HG03159 (cell line): ENCODE measurements around the gene ZNF611.
"Not testable (repeated sequence)": the region's sequence is repeated elsewhere in the genome, so short reads cannot be mapped to it uniquely, and the experiment has no call there.

ENCODE experiments used
- ATAC-seq: cut with Tn5 transposase; IDR thresholded peaks from one replicate; pipeline ENCODE4 v1.9.1; 2021; ENCODE audit warnings: mild to moderate bottlenecking, moderate library complexity; ENCODE audit not compliant: unreplicated experiment

ZNF611 gene

DNA sequence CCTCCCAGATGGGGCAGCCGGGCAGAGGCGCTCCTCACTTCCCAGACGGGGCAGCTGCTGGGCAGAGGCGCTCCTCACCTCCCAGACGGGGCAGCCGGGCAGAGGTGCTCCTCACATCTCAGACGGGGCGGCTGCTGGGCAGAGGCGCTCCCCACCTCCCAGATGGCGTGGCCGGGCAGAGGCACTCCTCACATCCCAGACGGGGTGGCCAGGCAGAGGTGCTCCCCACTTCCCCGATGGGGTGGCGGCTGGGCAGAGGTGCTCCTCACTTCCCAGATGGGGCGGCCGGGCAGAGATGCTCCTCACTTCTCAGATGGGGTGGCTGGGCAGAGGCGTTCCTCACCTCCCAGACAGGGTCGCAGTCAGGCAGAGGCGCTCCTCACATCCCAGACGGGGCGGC, 14.3 kb downstream of the ZNF611 start:
- not testable (repeated sequence) for ATAC-seq

DNA sequence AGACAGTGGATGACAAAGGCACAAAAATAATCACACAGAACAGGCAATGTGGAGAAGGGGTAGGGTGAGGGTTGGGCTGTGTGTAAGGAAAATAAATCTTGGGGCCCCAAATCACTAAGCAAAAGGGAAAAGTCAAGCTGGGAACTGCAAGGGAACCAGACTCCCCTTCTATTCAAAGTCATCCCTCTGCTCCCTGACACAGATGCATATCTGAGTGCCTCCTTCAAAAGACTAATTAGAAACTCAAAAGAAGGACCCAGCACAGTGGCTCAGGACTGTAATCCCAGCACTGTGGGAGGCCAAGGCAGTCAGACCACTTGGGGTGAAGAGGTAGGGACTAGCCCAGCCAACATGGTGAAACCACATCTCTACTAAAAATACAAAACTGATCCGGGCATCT, 18.3 kb downstream of the ZNF611 start:
- no peak for ATAC-seq

DNA sequence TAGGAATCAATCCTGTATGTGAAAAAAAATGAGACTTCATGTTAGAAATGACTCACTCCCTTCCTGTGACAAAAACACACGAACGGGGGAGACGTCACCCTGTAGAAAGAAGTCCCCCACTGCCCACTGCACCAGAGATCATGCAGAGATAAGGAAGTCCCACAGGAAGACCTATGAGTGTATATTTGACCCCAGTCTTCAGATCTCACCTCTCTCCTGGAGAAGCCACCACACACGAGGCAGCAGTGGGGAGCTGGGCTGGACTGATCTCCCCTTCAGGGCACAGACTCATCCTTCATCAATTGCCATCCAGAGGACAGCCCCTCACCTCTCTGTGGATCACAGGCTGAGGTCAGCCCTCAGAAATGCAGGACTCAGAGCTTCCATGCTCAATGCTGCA, 18.9 kb downstream of the ZNF611 start:
- ATAC-seq = not testable (repeated sequence)

DNA sequence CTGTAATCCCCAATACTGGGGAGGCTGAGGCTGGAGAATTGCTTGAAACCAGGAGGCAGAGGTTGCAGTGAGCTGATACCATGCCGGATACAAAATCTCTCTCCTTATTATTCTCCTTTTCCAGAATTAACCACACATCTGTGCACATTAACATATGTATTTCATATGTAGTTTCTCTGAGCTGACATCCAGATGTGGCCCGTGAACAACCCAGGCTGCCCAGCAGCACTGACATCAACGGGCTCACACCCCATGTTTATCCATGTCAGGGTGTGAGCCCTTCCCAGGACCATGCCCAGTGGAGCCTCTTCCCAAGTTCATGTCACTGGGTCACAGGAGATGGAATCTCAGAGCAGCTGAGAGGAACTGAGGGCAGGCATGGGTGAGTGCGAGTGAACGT, 19.5 kb downstream of the ZNF611 start:
- ATAC-seq = not testable (repeated sequence)

DNA sequence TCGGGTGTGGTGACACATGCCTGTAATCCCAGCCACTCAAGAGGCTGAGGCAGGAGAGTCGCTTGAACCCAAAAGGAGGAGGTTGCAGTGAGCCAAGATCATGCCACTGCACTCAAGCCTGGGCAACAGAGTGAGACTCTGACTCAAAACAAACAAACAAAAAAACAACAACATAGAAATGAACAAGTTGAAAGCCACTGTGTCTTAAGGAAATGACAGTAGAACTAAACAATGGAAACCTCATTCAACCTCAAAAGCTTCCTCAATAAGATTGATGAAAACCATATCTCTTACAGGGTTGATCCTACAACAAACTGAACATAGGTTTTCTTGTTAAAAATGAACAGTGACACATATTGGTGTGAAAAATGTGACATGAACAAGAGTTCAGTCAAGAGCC, 21.8 kb downstream of the ZNF611 start:
- not testable (repeated sequence) for ATAC-seq

DNA sequence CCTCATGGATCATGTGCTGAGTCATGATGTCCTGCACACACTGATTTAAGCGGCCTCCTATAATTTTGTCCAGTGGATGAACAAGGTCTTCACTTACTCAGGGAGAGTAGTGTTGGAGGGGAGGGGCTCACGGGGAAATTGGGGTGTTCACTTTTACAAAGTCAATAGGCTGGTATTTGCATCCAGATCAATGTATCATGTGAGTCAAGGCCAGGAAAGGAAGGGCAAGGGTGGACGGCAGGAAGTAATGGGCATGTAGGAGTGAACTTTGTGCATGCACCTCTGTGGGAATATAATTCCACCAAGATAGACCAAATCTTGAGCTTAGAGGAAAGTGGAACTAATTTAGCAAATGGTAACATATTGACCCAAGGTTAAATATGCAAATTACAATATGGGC, 23.2 kb downstream of the ZNF611 start:
- not testable (repeated sequence) for ATAC-seq

DNA sequence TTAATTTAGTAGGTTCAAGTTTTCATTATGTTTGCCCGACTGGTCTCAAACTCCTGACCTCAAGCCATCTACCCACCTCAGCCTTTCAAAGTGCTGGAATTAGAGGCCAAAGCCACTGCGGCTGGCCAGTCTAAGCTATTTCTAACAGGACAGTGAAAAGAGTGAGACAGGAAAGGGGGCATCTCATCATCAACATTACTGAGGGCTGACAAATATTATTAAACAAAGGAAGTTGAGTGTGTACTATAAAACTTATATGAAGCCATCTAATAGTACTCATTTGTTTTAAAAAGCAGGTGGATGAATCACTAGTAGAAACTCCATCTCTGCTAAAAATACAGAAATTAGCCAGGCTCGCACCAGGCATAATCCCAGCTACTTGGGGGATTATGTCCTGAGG, 24.3 kb downstream of the ZNF611 start:
- ATAC-seq = no peak

DNA sequence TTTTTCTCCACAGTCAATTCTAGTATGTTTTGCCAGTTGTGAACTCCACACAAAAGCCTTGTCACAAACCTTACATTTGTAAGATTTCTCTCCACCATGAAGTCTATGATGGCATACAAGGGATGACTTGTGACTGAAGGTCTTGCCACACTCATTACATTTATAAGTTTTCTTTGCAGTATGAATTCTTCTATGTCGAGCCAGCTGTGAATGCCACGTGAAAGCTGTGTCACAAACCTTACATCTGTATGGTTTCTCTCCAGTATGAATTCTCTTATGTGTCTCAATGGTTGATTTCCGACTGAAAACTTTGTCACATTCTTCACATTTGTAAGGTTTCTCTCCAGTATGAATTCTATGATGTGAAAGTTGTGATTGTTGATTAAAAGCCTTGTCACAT, 29.2 kb downstream of the ZNF611 start:
- not testable (repeated sequence) for ATAC-seq

DNA sequence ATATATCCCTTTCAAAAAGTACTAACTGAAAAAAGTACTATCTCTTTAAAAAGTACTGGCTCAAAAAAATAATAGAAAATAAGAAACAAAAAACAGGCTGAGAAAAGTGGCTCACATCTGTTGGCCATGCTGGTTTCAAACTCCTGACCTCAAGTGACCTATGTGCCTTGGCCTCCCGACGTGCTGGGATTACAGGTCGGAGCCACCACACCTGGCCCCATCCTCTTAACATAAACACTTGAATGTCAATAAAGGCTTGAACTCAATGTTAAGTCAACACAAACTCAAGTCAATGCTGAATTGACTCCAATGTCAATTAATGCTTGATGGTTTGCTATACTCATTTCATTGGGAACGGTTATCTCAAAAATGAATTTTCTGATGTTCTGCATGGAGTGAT, 30.9 kb downstream of the ZNF611 start:
- ATAC-seq = no peak

DNA sequence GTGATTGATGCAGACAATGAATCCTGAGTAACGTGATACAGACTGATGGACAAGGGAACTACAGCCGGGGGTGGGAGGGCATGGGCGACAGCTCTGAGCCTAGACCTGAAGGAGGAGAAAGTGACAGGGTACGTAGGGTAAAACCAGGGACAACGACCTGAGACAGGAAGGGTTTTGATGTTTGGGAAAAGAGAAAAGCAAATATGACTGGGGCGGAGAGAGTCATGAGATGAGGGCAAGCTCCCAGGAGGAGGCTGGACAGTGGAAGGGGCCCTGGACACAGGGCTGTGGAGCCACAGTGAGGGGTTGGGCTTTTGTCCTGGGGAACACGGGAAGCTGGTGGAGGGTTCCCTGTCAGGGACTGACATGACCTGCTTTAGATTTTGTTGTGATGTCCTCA, 34.2 kb downstream of the ZNF611 start:
- no peak for ATAC-seq

DNA sequence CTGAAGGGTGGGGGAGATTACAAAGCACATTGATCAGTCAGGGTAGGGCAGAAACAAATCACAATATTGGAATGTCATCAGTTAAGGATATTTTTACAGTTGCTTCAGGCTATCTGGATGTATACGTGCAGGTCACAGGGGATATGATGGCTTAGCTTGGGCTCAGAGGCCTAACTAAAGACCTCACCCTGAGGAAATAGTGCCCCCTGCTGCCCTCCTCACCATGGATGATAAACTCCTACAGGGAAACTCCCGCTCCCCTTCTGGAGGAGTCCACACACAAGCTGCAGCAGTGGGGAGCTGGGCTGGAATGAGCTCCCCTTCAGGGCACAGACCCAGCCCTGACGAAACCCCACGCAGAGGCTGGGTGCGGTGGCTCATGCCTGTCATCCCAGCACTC, 35.3 kb downstream of the ZNF611 start:
- not testable (repeated sequence) for ATAC-seq

DNA sequence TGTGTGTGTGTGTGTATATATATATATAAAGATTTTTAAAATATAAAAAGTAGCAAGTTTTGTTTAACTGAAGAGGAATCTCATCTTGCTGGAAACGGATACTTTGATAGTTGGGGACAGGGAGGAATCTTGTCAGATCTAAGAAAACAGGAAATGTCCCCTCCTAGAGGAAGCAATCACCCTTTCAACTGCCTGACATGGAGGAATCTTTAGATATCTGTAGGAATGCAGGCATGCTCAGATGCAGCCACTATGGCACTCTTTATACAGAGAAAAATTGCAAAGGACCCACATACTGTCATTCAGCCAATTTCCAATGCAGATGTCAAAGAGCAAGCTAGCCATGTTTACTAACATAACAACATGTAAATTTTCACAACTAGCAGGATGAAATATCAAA, 38.8 kb downstream of the ZNF611 start:
- ATAC-seq = no peak

DNA sequence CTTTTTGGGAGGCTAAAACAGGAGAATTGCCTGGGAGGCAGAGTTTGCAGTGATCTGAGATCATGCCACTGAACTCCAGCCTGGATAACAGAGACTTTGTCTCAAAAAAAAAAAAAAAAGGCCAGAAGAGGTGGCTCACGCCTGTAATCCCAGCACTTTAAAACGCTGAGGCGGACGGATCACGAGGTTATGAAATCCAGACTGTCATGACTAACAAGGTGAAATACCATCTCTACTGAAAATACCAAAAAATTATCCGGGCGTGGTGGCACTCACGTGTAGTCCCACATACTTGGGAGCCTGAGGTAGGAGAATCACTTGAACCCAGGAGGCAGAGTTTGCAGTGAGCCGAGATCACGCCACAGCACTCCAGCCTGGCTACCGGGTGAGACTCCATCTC, 39.9 kb downstream of the ZNF611 start:
- no peak for ATAC-seq

DNA sequence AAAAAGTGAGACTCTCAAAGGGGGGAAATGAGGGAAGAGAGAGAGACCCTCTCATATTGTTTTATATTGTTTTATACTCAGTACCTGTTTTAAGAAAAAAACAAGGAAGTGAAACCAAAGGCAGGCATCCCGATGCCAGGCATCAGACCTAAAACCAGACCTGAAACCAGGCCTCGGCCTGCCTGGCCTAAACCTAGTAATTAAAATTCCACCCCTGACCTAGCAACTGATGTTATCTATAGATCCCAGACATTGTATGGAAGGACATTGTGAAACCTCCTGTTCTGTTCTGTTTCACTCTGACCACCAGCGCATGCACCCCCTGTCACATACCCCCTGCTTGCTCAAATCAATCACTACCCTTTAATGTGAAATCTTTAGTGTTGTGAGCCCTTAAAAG, 40.6 kb downstream of the ZNF611 start:
- ATAC-seq = not testable (repeated sequence)

DNA sequence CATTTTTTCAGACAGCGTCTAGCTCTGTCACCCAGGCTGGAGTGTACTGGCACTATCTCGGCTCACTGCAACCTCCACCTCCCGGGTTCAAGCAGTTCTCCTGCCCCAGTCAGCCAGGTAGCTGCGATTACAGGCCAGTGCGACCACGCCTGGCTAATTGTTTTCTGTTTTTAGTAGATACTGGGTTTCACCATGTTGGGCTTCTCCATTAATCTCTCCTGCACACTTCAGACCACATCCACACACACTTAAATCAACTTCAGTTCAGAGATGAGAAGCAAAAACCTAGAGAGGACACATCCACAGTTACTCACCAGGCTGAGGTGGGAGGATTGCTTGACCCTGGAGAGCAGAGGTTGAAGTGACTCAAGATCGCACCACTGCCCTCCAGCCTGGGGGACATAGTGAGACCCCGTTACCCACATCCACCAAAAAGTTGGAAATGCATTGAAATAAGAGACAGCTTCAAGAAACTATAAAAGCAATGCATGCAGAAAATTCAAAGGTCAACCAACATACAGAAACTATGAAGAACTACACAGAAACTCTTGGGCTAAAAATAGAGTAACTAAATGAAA, 42.3 kb downstream of the ZNF611 start:
- no peak for ATAC-seq

DNA sequence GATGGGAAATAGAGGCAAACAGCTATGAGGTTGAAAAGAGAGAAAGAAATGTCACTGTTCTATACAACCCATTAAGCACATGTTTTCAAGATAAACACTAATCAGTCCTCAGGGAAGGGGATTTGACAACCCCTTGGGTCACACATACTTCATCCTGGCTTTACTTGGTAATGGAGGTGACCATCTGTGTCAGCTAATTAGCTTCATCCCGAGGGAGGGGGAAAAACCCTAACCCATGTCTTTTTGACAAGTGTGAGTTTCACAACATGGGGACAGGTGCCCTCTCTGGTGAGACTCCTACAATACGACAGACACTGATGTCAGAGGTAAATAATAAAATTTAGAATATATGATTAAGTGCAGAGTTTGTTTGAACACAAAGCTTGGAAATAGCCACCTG, 43.1 kb downstream of the ZNF611 start:
- ATAC-seq = no peak

DNA sequence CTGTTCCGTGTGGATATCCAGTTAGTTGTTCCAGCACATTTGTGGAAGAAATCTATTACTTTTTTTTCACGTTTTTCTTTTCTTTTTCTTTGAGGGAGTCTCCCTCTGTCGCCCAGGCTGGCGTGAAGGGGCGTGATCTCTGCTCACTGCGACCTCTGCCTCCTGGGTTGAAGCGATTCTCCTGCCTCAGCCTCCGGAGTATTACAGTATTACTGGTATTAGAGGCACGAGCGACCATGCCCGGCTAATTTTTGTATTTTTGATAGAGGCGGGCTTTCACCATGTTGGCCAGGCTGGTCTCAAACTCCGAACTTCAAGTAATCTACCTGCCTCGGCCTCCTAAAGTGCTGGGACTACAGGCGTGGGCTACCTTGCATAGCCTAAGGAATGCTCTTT, 43.6 kb downstream of the ZNF611 start:
- ATAC-seq = no peak

DNA sequence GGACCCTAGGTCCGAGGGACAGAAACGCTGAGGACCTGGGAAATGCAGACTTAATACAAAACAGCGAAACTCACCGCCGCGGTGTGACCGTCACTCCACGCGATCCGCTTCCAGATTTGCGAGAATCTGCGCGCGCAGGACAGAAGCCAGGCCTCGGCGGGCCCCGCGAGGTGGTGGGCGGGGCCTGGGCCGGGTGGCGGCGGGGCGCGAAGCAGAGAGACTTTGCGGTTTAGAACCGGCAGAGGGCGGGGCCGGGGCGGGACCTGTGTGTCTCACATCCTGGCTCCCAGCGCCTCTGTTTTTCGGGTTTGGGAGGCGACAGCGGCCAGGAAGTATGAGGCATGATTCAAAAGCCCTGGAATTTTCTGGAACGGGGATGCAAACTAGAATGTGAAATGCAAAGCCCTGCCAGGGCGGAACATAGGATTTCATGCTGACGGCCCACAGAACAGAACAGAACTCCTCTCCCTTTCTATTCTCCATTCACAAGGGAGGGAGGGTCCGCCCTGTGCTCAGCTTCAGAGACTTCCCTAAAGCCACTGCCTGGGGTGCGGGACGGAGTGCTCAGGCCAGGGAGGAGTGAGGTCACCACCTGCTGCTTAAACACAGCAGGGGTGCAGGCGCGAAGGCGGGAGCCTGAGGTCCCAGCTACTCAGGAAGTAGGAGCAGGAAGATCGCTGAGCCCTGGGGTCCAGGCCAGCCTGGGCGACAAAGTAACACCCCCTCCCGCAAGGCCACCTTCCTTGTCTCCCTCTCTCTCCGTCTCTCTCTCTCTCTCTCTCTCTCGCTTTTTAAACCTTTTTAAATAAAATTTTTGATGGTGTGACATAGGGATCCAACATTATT, 44.3 kb downstream of the ZNF611 start:
- peak; percentile 91 for ATAC-seq

DNA sequence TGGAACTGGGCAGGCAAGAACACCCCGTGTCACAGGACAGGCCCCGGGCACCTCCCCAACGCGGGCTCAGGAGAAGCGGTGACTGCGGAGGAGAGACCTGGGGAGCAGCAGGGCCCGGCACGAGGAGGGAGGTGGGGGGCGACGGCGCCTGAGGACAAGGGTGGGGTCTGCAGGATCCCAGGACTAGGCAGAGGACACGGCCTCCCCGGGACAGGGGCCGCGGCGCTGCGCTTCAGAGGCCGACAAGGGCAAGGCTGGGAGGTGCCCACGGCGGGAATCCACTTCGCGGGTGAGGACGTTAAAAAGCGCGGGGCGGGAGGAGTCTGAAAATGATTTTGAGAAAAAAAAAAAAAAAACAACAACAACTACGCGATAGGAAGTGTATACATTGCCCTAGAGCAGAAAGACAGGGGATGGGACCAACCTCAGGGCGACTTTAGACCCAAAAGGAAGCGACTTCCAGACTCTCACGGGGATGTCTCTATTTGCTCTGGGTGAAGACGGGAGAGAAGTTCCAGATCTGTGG, 44.9 kb downstream of the ZNF611 start:
- ATAC-seq = peak; percentile 36

DNA sequence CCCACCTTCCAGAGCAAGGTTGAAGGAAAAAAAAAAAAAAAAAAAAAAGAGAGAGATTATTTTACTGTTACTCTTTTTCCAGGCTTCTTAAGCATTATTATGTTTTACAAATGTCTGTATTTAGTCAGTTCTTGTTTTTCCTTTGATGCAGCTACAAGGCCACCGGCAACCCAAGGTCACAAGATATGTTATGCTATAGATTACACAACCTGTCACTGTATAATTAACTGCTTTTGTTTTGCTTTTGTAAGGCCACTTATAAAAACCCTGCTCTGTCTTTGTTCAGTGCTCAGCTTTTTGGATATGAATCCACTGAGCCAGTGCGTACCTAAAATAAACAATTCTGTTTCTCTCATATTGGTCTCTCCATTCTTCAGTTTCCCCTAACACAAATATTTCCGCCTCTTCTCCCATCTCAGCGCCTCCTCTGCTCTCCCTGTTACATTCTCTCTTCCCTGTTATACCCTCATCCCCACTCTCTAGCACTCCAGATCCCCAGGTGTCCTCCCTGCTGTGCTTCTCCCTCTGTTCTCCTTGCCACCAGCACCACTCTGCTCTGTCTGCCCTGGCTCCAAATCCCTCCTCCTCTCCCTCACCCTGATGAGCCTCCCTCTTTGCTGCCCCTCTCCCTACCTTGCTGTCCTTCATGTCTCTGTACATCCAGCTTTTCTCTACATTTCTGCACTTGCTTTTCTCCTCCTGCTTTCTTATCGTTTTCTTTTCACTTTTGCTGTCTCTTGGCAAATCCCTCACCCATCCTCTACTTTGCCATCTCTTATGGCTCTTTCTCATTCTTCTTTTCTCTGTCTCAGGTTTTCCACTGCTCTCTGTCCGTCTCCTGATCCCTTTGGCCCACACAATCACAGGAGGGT, 45.7 kb downstream of the ZNF611 start:
- not testable (repeated sequence) for ATAC-seq

DNA sequence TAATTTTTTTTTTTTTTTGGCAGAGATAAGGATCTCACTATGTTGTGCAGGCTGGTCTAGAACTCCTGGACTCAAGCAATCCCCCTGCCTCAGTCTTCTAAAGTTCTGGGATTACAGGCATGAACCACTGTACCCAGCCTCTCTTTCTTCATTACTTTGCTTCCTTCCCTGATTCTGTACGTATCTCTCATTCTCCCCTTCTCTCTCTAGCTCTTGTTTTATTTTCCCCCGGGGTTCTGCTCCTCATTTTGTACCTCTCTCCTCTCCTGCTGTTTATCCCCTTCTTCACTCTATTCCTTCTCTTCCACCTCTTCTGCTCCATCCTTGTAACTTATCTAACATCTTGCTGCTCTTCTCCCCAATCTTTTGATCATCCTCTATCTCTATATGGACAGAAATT, 46.5 kb downstream of the ZNF611 start:
- ATAC-seq = no peak
